Hematopoietic multipotent progenitor cell treated with erythropoietin and hydrocortisone succinate and interleukin-3 and kit ligand, for 4 days (in vitro differentiated cells): ENCODE data around the gene CABLES2.
"Not testable (repeated sequence)": the region's sequence is repeated elsewhere in the genome, so short reads cannot be mapped to it uniquely, and the experiment has no call there.

ENCODE experiments used
- DNase-seq: peaks from one replicate; pipeline ENCODE4 v3.0.0-alpha.2; 2015

Gene CABLES2

GRCh38 chr20:62433658-62434497 lies 26.8 kb upstream of the CABLES2 start:
- DNase-seq = no peak

- no peak for DNase-seq
These were observed 23.9 kb upstream of the CABLES2 start for GRCh38 chr20:62430866-62431447.

GRCh38 chr20:62430311-62430853 lies 23.3 kb upstream of the CABLES2 start:
- DNase-seq = no peak

GRCh38 chr20:62429455-62430310 lies 22.6 kb upstream of the CABLES2 start:
- DNase-seq = no peak

- no peak for DNase-seq
These were observed 21.6 kb upstream of the CABLES2 start for GRCh38 chr20:62428396-62429295.

GRCh38 chr20:62428002-62428372 lies 20.9 kb upstream of the CABLES2 start:
- DNase-seq = no peak

GRCh38 chr20:62427172-62428001 lies 20.3 kb upstream of the CABLES2 start, which contains the start of gene RBBP8NL:
Gene RBBP8NL (minus strand): TSS chr20:62427539. CDS start chr20:62419647, 7,892 bp downstream.
- no peak for DNase-seq

GRCh38 chr20:62426699-62427131 lies 19.6 kb upstream of the CABLES2 start:
- no peak for DNase-seq

- not testable (repeated sequence) for DNase-seq
These were observed 18.9 kb upstream of the CABLES2 start for GRCh38 chr20:62426059-62426348.

- DNase-seq = no peak
These were observed 18.4 kb upstream of the CABLES2 start for GRCh38 chr20:62425281-62426058.

GRCh38 chr20:62424249-62425107 lies 17.4 kb upstream of the CABLES2 start:
- DNase-seq = no peak

GRCh38 chr20:62423326-62423706 lies 16.2 kb upstream of the CABLES2 start:
- DNase-seq = peak; percentile 45

- no peak for DNase-seq
These were observed 15.7 kb upstream of the CABLES2 start for GRCh38 chr20:62422636-62423325.

GRCh38 chr20:62421716-62421990 lies 14.6 kb upstream of the CABLES2 start:
- no peak for DNase-seq

GRCh38 chr20:62420846-62421715 lies 14.0 kb upstream of the CABLES2 start:
- DNase-seq = no peak

- no peak for DNase-seq
These were observed 12.7 kb upstream of the CABLES2 start for GRCh38 chr20:62419759-62420158.

GRCh38 chr20:62418709-62419487 lies 11.8 kb upstream of the CABLES2 start:
- no peak for DNase-seq
